Neural crest cell (in vitro differentiated cells): ENCODE results near the gene TMEM170A. TPM values are rescaled to one million over a fixed set of nuclear protein-coding genes. Genes with fewer than 3 reads are reported as not detected.

Experiments used
- DNase-seq: peaks from one replicate; pipeline ENCODE4 v3.0.0; 2021; ENCODE audit warnings: low read depth, mixed read lengths, low spot score
- H3K27ac Mint-ChIP-seq: one replicate; pipeline ENCODE4 v1.8.0; 2021; ENCODE audit warnings: mild to moderate bottlenecking, mixed read lengths; ENCODE audit not compliant: unreplicated experiment
- H3K27me3 Mint-ChIP-seq: 2 replicates; pipeline ENCODE4 v1.8.0; 2021; ENCODE audit warnings: low read depth, mild to moderate bottlenecking, mixed read lengths
- H3K36me3 Mint-ChIP-seq: 2 replicates; pipeline ENCODE4 v1.8.0; 2021; ENCODE audit warnings: low read depth, mild to moderate bottlenecking, mixed read lengths
- H3K4me1 Mint-ChIP-seq: 2 replicates; pipeline ENCODE4 v1.8.0; 2021; ENCODE audit warnings: mixed read lengths
- H3K4me3 Mint-ChIP-seq: one replicate; pipeline ENCODE4 v1.8.0; 2021; ENCODE audit warnings: mild to moderate bottlenecking, mixed read lengths
- H3K9me3 Mint-ChIP-seq: 2 replicates; pipeline ENCODE4 v1.8.0; 2021; ENCODE audit warnings: mixed read lengths
- CTCF ChIP-seq: fragments of 200-600 bp; sonication (generic); conservative IDR thresholded peaks from 2 replicates; pipeline ENCODE4 v1.5.0; 2021; ENCODE audit warnings: antibody characterized with exemption, mild to moderate bottlenecking
- total RNA-seq: library from RNA; stranded (reverse); gene quantifications from 2 replicates; pipeline ENCODE4 v1.2.1, GENCODE V29; 2021

TMEM170A gene
- total RNA-seq, 1 donor from 2014 or later, result 50.5 TPM

- no peak overlapping the region for H3K27ac Mint-ChIP-seq
- no peaks in the 10 kb centered on the region for H3K9me3 Mint-ChIP-seq
- no peak for DNase-seq
- H3K36me3 Mint-ChIP-seq, result peaks cover 4% of the 10 kb centered on the region
- no peaks in the 10 kb centered on the region for H3K4me1 Mint-ChIP-seq
- H3K27me3 Mint-ChIP-seq, result no peaks in the 10 kb centered on the region
- TF ChIP-seq CTCF, result no peak
- no peak overlapping the region for H3K4me3 Mint-ChIP-seq
Observed at GRCh38 chr16:75394941-75395340, 69.5 kb downstream of the TMEM170A start.

Other genes starting within 250 kb of the TMEM170A start
- not detected in 2 replicates for gene CTRB1, start 245.7 kb downstream of the TMEM170A start, total RNA-seq
- gene BCAR1, start 213.1 kb downstream of the TMEM170A start, total RNA-seq, result 63.8 and 64.0 TPM in 2 replicates
- gene CFDP1, start 31.2 kb downstream of the TMEM170A start, total RNA-seq, result 99.8 and 103 TPM in 2 replicates
- gene CHST6, start 30.8 kb upstream of the TMEM170A start, total RNA-seq, result 22.4 and 23.1 TPM in 2 replicates
- 1.3 and 1.5 TPM in 2 replicates for gene CHST5, start 71.4 kb upstream of the TMEM170A start, total RNA-seq
- gene TMEM231, start 91.6 kb upstream of the TMEM170A start, total RNA-seq, result 25.8 and 27.5 TPM in 2 replicates
- 83.0 and 87.0 TPM in 2 replicates for gene GABARAPL2, start 101.7 kb upstream of the TMEM170A start, total RNA-seq
- gene ADAT1, start 158.6 kb upstream of the TMEM170A start, total RNA-seq, result 78.7 and 82.6 TPM in 2 replicates
- gene KARS1, start 183.0 kb upstream of the TMEM170A start, total RNA-seq, result 161 and 164 TPM in 2 replicates
- 47.2 and 50.2 TPM in 2 replicates for gene TERF2IP, start 183.1 kb upstream of the TMEM170A start, total RNA-seq
- not detected in 2 replicates for gene CPHXL2, start 212.3 kb upstream of the TMEM170A start, total RNA-seq
- gene DUXB, start 236.8 kb upstream of the TMEM170A start, total RNA-seq, result not detected in 2 replicates